Thoracic aorta (tissue), 2 donors: Measurements from ENCODE around the gene SCCPDH. TPM values are rescaled to one million over a fixed set of nuclear protein-coding genes. Genes with fewer than 3 reads are reported as not detected.

ENCODE experiments used
- ATAC-seq: fragments of 150-250 bp; one replicate; pipeline ENCODE4 v1.8.0; 2017; ENCODE audit warnings: low read depth; ENCODE audit not compliant: insufficient number of reproducible peaks, low FRiP score
- DNase-seq: peaks from one replicate; pipeline ENCODE4 v3.0.0-alpha.2; 2020; ENCODE audit warnings: low spot score
- H3K27ac ChIP-seq, 2 donors: fragments of 200-600 bp; sonication (generic); 1 replicate in 1 of 2; 2 replicates in 1 of 2; pipeline ENCODE4 v1.5.1; 2016; ENCODE audit warnings: mild to moderate bottlenecking in 2 of 2, moderate library complexity in 2 of 2
- H3K27me3 ChIP-seq: fragments of 200-600 bp; sonication (generic); replicated peaks from 2 replicates; pipeline ENCODE4 v1.6.0; 2016; ENCODE audit warnings: mild to moderate bottlenecking; ENCODE audit not compliant: insufficient read depth
- H3K36me3 ChIP-seq: fragments of 200-600 bp; sonication (generic); one replicate; pipeline ENCODE4 v1.5.1; 2016
- H3K4me1 ChIP-seq, 2 donors: fragments of 200-600 bp; sonication (generic); 1 replicate in 1 of 2; 2 replicates in 1 of 2; pipeline versions ENCODE4 v1.5.1 to v1.6.0; 2016; ENCODE audit warnings: low read depth in 2 of 2, mild to moderate bottlenecking in 1 of 2; ENCODE audit not compliant: control insufficient read depth in 1 of 2
- H3K4me3 ChIP-seq: fragments of 200-600 bp; sonication (generic); 2 replicates; pipeline ENCODE4 v1.5.1; 2016; ENCODE audit warnings: mild to moderate bottlenecking
- H3K9me3 ChIP-seq: fragments of 200-600 bp; sonication (generic); 2 replicates; pipeline ENCODE4 v1.5.1; 2016
- CTCF ChIP-seq: fragments of 200-600 bp; sonication (generic); IDR thresholded peaks from one replicate; pipeline ENCODE4 v1.5.1; 2019; ENCODE audit warnings: antibody characterized with exemption
- total RNA-seq, 2 donors: library from RNA; depleted of rRNA; stranded (reverse); fragments of >200 nt; gene quantifications; one replicate each; pipeline versions ENCODE4 v1.1.0 to v1.2.3, GENCODE V29; 2016

Gene SCCPDH
- total RNA-seq, 2 donors from 2014 or later: 12.8 to 14.4 TPM

DNA sequence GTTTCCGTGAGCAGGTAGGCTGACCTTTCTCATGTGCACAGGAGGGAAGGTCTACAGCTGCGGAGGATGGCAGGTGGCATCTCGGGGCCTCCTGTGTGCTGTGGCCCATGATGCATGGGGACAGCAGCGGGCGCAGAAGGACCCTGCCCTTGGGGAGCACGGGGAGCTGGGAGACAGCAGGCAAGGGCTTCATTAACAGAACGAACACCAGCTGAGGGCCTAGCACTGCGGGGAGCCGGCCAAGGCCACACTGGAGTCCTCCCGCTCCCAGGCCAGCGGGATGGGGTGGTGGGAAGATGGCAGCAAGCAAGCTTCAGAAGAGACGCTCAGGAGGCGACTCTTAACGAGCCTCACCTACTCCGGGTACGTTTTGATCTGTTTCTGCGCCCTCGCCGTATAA is 66.6 kb downstream of the SCCPDH start:
- Histone ChIP-seq H3K27me3 (no peaks in the 10 kb centered on the region), H3K4me1 (peaks cover 0 to 8% of the 10 kb centered on the region in 2 donors), H3K9me3 (no peaks in the 10 kb centered on the region), H3K4me3 (no peak overlapping the region), H3K27ac (no peak overlapping the region), H3K36me3 (no peaks in the 10 kb centered on the region)
- no peak for ATAC-seq
- no peak for TF ChIP-seq CTCF
- no peak for DNase-seq

DNA sequence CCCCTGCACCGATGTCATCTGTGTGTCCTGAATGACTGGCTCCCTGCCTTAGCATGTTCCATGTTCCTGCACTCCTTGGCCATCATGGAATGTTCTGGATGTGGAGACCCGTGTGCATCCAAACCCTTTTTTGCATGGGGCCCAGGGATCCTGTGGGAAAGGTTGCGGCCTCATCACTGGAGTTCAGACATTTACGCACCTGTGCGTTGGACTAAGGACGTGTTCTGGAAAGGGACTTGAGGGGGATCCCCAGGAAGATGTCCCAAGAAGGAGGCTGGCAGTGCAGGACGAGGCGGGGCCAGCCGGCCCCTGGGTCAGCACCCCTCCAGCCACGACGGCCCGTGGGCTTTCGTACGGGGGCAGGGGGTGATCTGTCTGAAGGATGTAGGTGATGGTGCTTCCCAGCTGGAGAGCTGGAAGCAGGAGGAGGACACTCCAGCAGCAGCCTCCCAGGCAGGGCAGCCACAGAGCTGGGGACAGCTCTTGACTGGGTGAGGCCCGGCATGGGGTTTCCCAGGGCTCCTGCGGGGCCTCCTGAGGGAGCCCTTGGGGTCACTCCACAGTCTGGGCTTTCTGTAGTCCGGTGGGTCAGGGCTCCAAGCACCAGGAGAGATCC is 67.2 kb downstream of the SCCPDH start:
- DNase-seq (no peak), ATAC-seq (no peak)
- TF ChIP-seq CTCF: no peak

DNA sequence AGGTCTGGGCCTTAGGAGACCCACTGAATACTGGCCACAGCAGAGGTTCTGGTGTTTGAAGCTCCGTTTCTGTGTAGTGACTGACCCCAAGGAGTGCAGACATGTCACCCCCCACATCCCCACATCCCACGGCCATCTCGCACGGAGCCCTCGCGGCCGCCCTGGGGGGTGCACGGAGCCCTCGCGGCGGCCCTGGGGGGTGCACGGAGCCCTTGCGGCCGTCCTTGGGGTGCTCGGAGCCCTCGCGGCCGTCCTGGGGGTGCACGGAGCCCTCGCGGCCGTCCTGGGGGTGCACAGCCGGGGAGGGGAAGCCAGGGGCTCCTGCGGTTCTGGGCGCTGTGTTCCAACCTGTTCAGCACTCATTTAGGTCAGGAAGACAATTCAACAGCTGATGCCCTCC is 68.4 kb downstream of the SCCPDH start:
- no peak for TF ChIP-seq CTCF
- DNase-seq (no peak), ATAC-seq (no peak)
- H3K27ac ChIP-seq: no peak overlapping the region
- no peak overlapping the region for H3K4me3 ChIP-seq
- no peaks in the 10 kb centered on the region for H3K27me3 ChIP-seq
- no peaks in the 10 kb centered on the region for H3K36me3 ChIP-seq
- H3K9me3 ChIP-seq: no peaks in the 10 kb centered on the region
- H3K4me1 ChIP-seq: peaks cover 0 to 8% of the 10 kb centered on the region in 2 donors

More for the DNA sequence above, 67.2 kb downstream of the SCCPDH start:
- no peak overlapping the region for H3K27ac ChIP-seq
- H3K27me3 ChIP-seq: no peaks in the 10 kb centered on the region
- H3K9me3 ChIP-seq: no peaks in the 10 kb centered on the region
- no peak overlapping the region for H3K4me3 ChIP-seq
- peaks cover 0 to 8% of the 10 kb centered on the region in 2 donors for H3K4me1 ChIP-seq
- no peaks in the 10 kb centered on the region for H3K36me3 ChIP-seq

GRCh38 chr1:246793356-246793896 is 69.2 kb downstream of the SCCPDH start:
- Histone ChIP-seq H3K27me3 (no peaks in the 10 kb centered on the region), H3K4me1 (peaks cover 0 to 8% of the 10 kb centered on the region in 2 donors), H3K9me3 (no peaks in the 10 kb centered on the region), H3K27ac (no peak overlapping the region), H3K36me3 (no peaks in the 10 kb centered on the region), H3K4me3 (no peak overlapping the region)
- ATAC-seq (no peak), DNase-seq (no peak)
- TF ChIP-seq CTCF: no peak

DNA sequence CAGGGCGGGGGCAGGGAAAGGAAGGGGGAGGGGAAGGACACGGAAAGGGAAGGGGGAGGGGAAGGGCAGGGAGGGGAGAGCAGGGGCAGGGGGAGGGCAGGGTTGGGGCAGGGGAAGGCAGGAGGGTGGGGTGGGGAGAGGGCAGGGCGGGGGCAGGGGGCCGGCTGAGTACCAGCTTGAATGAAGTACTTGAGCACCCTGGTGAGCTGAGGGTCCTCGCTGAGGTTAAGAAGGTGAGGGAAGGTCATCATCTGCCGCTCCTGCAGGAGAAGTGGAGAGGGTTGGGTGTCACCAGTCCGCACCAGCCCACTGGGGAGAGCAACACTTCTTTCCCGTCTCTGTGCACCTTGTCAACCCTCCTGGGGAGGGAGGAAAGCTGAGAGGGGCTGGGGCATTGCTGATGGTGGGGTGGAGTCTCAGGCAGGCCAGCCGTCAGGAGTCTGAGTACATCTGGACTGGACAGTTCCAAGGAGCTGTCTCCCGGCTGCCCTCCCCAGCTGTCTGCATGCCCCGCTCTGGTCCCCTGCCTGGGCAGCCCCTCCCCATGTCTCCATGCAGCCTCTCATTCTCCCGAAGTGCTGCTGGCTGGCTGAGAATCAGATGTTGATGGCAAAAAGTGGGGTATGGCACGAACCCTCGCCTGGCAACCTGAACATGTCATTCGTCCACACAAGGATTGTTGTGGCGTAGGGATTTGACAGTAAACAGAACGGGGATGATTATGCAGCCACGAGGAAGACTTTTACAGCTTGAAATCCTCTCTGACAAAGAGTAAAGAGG is 70.0 kb downstream of the SCCPDH start:
- no peak for TF ChIP-seq CTCF
- peaks cover 0 to 2% of the 10 kb centered on the region in 2 donors for H3K4me1 ChIP-seq
- H3K27ac ChIP-seq: no peak overlapping the region
- no peaks in the 10 kb centered on the region for H3K27me3 ChIP-seq
- ATAC-seq (no peak), DNase-seq (no peak)
- H3K4me3 ChIP-seq: no peak overlapping the region
- no peaks in the 10 kb centered on the region for H3K9me3 ChIP-seq
- H3K36me3 ChIP-seq: no peaks in the 10 kb centered on the region
